NCI-H748 (cell line): ENCODE measurements around the gene RWDD1.
A peak's percentile ranks its signal among the peaks of the same experiment; 100 is the strongest.
"Not testable (repeated sequence)": the region's sequence is repeated elsewhere in the genome, so short reads cannot be mapped to it uniquely, and the experiment has no call there.

Source experiments
- DNase-seq: peaks from one replicate; lab custom pipeline; 2025; ENCODE audit not compliant: unreplicated experiment; lab: John Stamatoyannopoulos, UW

RWDD1 gene

GRCh38 chr6:116557893-116558292 is 13.4 kb upstream of the RWDD1 start:
- DNase-seq: peak; percentile 35

DNA sequence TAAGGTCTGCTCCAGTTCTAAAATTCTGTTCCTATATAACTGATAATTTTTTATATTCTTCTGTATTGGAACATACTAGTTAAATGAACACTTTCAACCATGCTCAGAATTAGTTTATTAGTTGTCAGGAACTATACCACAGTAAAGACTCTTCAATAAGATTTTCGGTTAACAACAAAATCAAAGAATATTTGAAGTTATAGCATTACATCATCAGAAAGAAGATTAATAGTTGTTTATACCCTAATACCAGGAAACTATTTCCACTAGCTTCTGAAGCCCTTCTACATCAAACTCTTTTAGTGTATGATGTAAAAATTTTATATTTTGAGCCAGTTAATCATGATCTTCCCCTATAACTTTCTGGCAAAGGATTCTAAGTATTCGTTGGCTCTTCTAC is 11.2 kb upstream of the RWDD1 start:
- DNase-seq: no peak

DNA sequence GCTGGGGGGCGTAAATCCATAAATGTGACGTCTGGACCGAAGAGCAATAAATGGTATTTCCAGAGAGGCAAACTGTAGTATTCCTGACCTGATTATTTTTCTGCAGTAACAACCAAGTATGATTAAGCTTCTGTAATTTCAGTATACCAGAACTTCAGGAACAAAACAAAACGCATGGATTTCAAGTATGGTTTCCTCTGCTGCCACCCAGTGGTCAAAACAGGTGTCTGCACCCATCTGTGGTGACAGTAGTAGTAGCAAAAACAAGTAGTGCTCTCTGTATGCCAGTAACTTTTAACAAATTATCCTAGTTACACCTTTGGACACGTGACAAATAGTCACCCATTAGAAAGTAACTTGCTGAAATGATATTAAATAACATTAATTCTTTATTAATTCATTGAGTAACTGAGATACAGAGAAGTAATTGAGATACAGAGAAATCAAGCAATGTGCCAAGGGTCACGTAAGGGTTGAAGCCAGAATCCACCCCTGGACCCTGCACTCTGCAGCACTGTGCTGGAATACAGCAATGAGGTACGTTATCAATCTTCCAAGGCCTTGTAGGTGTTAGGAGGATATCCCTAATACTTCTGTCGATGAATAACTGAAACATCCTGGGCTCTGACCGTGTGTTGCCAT is 9.8 kb upstream of the RWDD1 start:
- DNase-seq: peak; percentile 58

- DNase-seq: no peak
Observed at GRCh38 chr6:116562019-116562403, 9.3 kb upstream of the RWDD1 start.

DNA sequence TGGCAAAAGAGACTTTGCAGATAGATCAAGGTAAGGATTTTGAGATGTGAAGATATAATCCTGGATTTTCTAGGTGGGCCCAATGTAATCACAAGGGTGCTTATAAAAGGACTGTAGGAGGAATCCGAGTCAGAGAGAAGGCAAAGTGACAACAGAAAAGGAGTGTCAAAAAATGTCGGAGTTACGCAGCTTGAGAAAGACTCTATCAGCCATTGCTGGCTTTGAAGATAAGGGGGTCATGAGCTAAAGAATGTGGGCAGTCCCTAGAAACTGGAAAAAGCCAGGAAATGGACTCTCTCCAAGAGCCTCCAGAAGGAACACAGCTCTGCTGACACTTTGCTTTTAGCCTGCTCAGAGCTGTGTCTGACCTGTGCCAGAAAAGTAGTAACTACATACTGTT is 8.7 kb upstream of the RWDD1 start:
- DNase-seq: no peak

DNA sequence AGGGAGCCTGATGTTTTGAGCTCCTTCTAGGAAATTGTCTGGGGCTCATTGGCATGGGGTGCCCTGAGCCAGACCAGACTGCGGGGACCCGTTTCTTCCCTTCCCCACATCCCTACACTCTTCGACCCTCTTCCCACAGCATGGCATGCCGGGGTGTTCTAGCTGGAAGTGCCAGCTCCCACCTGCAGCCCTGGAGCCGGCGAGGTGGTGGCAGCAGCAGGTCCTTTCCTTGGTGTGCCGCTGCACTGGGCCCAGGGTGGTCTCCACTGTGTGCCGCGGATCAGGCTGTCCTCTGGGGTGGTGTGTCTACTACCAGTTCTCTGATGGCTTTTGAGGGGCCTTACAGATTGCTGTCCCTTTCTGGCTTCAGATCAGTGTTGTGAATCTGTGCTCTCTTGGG is 7.5 kb upstream of the RWDD1 start:
- DNase-seq: no peak

GRCh38 chr6:116564311-116564710 is 7.0 kb upstream of the RWDD1 start:
- DNase-seq: no peak

DNA sequence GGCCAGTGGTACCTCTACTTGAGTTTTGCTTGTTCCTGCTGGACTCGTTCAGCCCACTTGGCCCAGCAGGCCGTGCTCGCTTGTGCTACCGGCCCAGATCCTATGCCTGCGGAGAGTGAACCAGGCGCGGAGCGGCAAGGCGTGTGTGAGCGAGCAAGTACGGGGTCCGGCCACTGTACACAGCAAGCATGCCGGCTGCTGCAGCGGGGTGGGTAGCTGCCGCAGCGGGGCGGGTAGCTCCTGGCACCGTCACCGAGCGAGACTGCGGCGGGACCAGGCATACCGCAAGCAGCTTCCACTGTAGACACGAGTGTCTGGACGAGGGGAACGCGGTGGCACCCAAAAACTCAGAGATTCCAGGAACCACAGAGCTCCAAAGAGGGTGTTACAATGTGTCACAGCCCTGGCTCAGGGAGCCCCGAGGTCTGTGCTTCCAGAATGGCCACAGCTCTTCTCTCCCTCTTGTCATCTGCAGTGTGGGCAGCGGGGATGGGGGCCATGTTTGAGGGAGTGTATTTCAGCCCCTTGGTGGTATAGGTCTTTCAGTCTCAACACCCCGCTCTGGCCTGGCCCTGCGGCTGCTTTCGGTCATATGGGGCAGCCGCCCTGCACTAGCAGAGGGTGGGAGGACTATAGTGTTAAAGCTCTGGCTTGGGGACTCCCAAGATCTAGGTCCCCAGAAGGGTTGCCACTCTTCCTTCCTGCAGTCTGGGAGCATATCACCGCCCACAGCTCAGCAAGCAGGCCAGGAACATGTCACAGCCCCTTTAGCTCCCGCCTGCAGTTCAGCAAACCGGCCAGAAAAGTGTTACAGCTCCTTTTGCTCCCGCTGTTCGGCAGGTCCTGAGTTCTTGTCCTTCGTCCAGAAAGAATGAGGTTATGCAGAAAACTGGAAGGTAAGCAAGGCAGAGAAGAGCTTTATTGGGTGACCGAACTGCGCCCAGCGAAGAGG is 6.1 kb upstream of the RWDD1 start:
- peak; percentile 46 for DNase-seq

DNA sequence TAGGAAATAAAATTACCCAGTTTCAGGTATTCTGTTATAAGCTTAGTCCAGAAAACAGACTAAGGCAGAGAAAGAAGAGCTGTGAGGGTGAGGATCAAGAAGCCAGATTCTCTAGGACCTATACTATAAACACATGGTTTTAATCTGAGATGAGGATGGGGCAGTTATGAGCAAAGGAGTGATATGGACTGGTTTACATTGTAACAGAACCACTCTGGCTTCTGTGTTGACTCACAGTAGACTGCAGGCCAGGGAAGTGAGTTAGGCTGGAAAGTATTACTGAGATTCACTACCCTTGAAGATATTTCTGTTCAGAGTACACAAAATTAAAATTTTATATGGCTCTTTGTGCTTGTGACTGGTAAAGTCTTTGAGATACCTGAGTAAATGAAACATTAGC is 3.2 kb upstream of the RWDD1 start:
- no peak for DNase-seq

- no peak for DNase-seq
Observed at GRCh38 chr6:116568821-116569755, 2.2 kb upstream of the RWDD1 start.

GRCh38 chr6:116571683-116572000 is 338 bp downstream of the RWDD1 start:
- no peak for DNase-seq

GRCh38 chr6:116572162-116572561 is 858 bp downstream of the RWDD1 start:
- peak; percentile 35 for DNase-seq

- DNase-seq: no peak
Observed at GRCh38 chr6:116575227-116575626, 3.9 kb downstream of the RWDD1 start.

DNA sequence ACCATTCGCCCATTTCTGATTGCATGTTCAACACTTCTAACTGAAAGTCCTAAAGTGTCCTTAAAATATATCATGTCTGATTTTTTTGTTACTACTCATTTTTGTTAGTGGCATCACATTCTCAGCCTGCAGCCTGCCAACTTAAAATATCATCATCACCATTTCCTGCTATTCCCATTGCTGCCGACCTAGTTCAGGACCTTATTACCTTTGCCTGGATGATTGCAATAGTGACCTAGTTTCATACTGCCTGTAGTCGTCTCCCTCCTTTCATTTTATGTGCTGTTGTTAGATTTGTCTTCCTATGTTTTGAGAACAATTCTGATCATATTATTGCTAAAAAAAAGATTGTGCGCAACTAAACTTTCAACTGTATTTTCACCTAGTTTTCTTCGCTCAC is 6.2 kb downstream of the RWDD1 start:
- DNase-seq: no peak

GRCh38 chr6:116578335-116578734 is 7.0 kb downstream of the RWDD1 start:
- no peak for DNase-seq

- no peak for DNase-seq
Observed at GRCh38 chr6:116579143-116579542, 7.8 kb downstream of the RWDD1 start.

GRCh38 chr6:116580198-116580597 is 8.9 kb downstream of the RWDD1 start:
- DNase-seq: no peak

DNA sequence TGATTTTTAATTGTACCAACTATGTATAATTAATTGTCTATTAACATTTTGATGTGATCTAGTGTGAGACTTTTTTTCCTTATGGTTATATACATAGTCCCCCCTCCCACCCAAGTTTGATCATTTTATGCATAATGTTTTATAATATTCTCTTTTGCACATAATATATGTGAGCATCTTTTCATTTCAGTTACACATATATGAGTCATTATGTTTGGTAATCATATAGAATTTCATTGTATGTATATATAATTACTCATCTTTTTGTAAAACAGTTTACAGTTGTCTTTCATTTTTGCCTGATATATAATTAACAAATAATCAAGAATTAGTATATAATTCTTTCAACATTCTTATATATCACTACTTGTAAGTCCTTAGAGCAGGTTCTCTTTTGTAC is 15.0 kb downstream of the RWDD1 start:
- DNase-seq: no peak

GRCh38 chr6:116586738-116587137 is 15.4 kb downstream of the RWDD1 start:
- DNase-seq: no peak

DNA sequence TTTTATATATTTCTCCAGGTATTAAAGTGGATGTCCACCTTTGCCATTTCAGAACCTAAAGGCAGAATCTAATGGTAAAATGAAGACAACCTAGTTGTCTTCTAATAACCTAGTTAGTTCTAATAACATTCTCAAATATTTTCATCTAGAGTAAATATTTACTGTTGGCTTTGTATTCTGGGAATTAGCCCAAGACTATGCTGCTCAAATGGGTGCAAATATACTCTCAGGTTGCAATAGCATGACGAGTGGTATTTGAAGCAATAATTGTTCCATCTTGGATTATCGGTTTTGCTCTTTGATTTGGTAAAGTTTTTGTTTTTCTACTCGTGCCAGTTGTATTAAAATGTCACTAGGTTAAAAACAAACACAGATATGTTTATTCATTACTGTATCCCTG is 23.9 kb downstream of the RWDD1 start:
- DNase-seq: no peak

GRCh38 chr6:116596815-116597214 is 25.5 kb downstream of the RWDD1 start:
- no peak for DNase-seq

DNA sequence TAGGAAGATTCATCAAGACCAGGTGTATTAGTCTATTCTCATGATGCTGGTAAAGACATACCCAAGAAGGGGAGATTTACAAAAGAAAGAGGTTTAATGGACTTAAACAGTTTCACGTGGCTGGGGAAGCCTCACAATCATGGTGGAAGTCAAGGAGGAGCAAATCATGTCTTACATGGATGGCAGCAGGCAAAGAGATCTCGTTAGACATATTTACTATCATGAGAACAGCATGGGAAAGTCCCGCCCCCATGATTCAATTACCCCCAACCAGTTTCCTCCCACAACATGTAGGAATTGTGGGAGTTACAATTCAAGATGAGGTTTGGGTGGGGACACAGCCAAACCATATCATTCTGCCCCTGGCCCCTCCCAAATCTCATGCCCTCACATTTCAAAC is 32.6 kb downstream of the RWDD1 start:
- DNase-seq: not testable (repeated sequence)
